H1 (cell line): ENCODE data around the gene NRAS. TPM values are rescaled to one million over a fixed set of nuclear protein-coding genes. Genes with fewer than 3 reads are reported as not detected.

Source experiments
- BRCA1 ChIP-seq: IDR thresholded peaks from 2 replicates; pipeline ENCODE4 v1.6.1; 2012; ENCODE audit warnings: low read depth, low read length, improper control_type of control experiment
- CHD7 ChIP-seq: fragments of 300-600 bp; sonication (generic); IDR thresholded peaks from 2 replicates; pipeline ENCODE4 v1.7.1; 2012; ENCODE audit warnings: low read length, moderate library complexity, mild to moderate bottlenecking, inconsistent platforms; ENCODE audit not compliant: insufficient replicate concordance
- E2F6 ChIP-seq: IDR thresholded peaks from 2 replicates; pipeline ENCODE4 v1.6.1; 2012; ENCODE audit warnings: inconsistent platforms
- EGR1 ChIP-seq: IDR thresholded peaks from 2 replicates; pipeline ENCODE4 v1.6.1; 2011; ENCODE audit warnings: low read depth, low read length, borderline replicate concordance
- MAFK ChIP-seq: IDR thresholded peaks from 2 replicates; pipeline ENCODE4 v1.6.1; 2012; ENCODE audit warnings: low read depth, mild to moderate bottlenecking, improper control_type of control experiment, low read length
- PHF8 ChIP-seq: fragments of 200-600 bp; sonication (generic); conservative IDR thresholded peaks from 2 replicates; pipeline ENCODE4 v1.7.1; 2012; ENCODE audit warnings: low read depth, mild to moderate bottlenecking, inconsistent platforms, low read length, moderate library complexity
- SP1 ChIP-seq: IDR thresholded peaks from 2 replicates; pipeline ENCODE4 v1.6.1; 2011; ENCODE audit warnings: low read depth, low read length
- TCF12 ChIP-seq: IDR thresholded peaks from 2 replicates; pipeline ENCODE4 v1.6.1; 2011; ENCODE audit warnings: low read depth, mild to moderate bottlenecking, low read length
- ZNF274 ChIP-seq: IDR thresholded peaks from 2 replicates; pipeline ENCODE4 v1.7.0; 2012; ENCODE audit warnings: low read length, borderline replicate concordance; ENCODE audit errors: extremely low read depth
- polyA plus RNA-seq, 7 experiments: library from polyadenylated mRNA; depleted of rRNA in 3 of 7; stranded (reverse) in 5 of 7; unstranded in 2 of 7; fragments of >200 nt in 5 of 7; fragments of 200-250 nt in 2 of 7; gene quantifications; 1 replicate in 5 of 7; 2 replicates in 1 of 7; 4 replicates in 1 of 7; pipeline versions ENCODE4 v1.2.1 to v1.2.3, GENCODE V29; 2011 to 2013; ENCODE audit warnings: missing spikeins in 2 of 7, mixed read lengths in 2 of 7
- total RNA-seq: library from RNA; stranded (reverse); fragmentation: NEBNext Ultra II Directional; extraction: Animal tissue kit (Norgen Biotek cat#: 25700); gene quantifications from 2 replicates; pipeline ENCODE4 v1.2.1, GENCODE V29; 2021

The NRAS gene
- total and polyA plus RNA-seq, 2 of the 8 experiments (the other 6 are each of a cell fraction or from before 2014, with no cell fraction given) = 24.5 to 65.1 TPM

GRCh38 chr1:114707604-114708003 is 9.0 kb downstream of the NRAS start (continued):
- TF ChIP-seq CHD7 (no peak), ZNF274 (no peak), EGR1 (no peak), PHF8 (no peak), TCF12 (no peak), MAFK (no peak), E2F6 (no peak), SP1 (no peak), BRCA1 (no peak)
